H1 (cell line): Measurements from ENCODE around the gene C11orf42. TPM values are rescaled to one million over a fixed set of nuclear protein-coding genes. Genes with fewer than 3 reads are reported as not detected.

Experiments used
- YY1 ChIP-seq: IDR thresholded peaks from 2 replicates; pipeline ENCODE4 v1.6.1; 2011; ENCODE audit warnings: low read depth, mild to moderate bottlenecking, low read length
- polyA plus RNA-seq, 7 experiments: library from polyadenylated mRNA; depleted of rRNA in 3 of 7; stranded (reverse) in 5 of 7; unstranded in 2 of 7; fragments of >200 nt in 5 of 7; fragments of 200-250 nt in 2 of 7; gene quantifications; 1 replicate in 5 of 7; 2 replicates in 1 of 7; 4 replicates in 1 of 7; pipeline versions ENCODE4 v1.2.1 to v1.2.3, GENCODE V29; 2011 to 2013; ENCODE audit warnings: missing spikeins in 2 of 7, mixed read lengths in 2 of 7
- total RNA-seq: library from RNA; stranded (reverse); fragmentation: NEBNext Ultra II Directional; extraction: Animal tissue kit (Norgen Biotek cat#: 25700); gene quantifications from 2 replicates; pipeline ENCODE4 v1.2.1, GENCODE V29; 2021
- TF ChIP-seq, protein P1 (sequence below), 3 experiments: IDR thresholded peaks; 1 replicate in 2 of 3; 2 replicates in 1 of 3; pipeline versions ENCODE4 v1.5.1 to v1.6.1; 2011; ENCODE audit warnings: low read length in 3 of 3, mild to moderate bottlenecking in 3 of 3, inconsistent platforms in 2 of 3, low read depth in 1 of 3, moderate library complexity in 1 of 3; ENCODE audit not compliant: insufficient read depth in 1 of 3; ENCODE audit errors: control extremely low read depth in 1 of 3

C11orf42 gene
- total and polyA plus RNA-seq, 2 of the 8 experiments (the other 6 are each of a cell fraction or from before 2014, with no cell fraction given) = not detected

GRCh38 chr11:6216501-6216900 lies 11.1 kb downstream of the C11orf42 start (continued):
- TF ChIP-seq, protein P1, sequence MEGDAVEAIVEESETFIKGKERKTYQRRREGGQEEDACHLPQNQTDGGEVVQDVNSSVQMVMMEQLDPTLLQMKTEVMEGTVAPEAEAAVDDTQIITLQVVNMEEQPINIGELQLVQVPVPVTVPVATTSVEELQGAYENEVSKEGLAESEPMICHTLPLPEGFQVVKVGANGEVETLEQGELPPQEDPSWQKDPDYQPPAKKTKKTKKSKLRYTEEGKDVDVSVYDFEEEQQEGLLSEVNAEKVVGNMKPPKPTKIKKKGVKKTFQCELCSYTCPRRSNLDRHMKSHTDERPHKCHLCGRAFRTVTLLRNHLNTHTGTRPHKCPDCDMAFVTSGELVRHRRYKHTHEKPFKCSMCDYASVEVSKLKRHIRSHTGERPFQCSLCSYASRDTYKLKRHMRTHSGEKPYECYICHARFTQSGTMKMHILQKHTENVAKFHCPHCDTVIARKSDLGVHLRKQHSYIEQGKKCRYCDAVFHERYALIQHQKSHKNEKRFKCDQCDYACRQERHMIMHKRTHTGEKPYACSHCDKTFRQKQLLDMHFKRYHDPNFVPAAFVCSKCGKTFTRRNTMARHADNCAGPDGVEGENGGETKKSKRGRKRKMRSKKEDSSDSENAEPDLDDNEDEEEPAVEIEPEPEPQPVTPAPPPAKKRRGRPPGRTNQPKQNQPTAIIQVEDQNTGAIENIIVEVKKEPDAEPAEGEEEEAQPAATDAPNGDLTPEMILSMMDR (IDR thresholded peaks at IDR 0.05; ENCODE audit: control extremely low read depth in 1 of 3, insufficient read depth in 1 of 3, low read depth in 1 of 3, low read length in 3 of 3) = no peak
- no peak for TF ChIP-seq YY1
